Stimulated activated CD8-positive, alpha-beta memory T cell treated with anti-CD3 and anti-CD28 coated beads, Interleukin-15, amount 100 ng/mL, for 4 hours (primary cell): ENCODE results near the gene ASMTL.
"Not testable (repeated sequence)": the region's sequence is repeated elsewhere in the genome, so short reads cannot be mapped to it uniquely, and the experiment has no call there.

Experiments used
- DNase-seq, 2 donors: peaks; one replicate each; pipeline ENCODE4 v3.0.0-alpha.2; 2020; ENCODE audit warnings: low read depth in 2 of 2

Gene ASMTL

GRCh38 chrX:1387141-1387776, 65.5 kb downstream of the ASMTL start:
- DNase-seq, result no peak

DNA sequence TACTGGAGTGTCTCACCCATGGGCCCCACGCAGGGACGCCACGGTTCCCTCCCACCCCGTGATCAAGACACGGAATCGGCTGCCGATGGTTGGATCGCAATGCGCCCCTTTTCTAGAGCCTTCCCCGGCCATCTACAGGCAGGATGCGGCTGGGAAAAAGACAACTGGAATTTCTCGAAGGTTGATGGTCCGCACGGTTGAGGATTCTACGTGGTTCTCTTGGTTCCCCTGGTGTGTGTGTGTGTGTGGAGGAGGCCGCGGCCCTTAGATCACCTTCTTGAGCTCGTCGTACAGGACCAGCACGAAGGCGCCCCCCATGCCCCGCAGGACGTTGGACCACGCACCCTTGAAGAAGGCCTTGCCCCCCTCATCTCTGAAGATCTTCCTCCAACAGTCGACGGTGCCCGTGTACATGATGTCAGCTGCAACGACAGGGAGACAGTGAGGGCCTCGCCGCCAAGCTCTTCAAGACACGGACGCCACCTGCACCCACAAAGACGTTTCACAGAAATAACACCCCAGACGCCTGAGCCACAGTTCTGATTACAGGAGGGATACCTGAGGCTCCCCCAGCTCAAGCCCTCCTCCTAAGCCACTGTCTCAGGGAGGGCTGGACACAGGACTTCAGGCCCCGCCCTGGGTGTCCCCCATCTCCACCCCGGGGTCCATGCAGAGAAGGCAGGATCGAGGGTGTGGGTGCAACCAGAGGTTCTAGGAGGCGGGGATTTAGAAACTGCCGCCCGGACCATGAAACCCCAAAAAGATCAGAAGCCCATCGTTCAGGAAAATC, 66.2 kb downstream of the ASMTL start:
- DNase-seq, result no peak

- DNase-seq, result no peak
Measured at GRCh38 chrX:1385253-1386223, 67.2 kb downstream of the ASMTL start.

- DNase-seq, result no peak
Measured at GRCh38 chrX:1384658-1385252, 68.0 kb downstream of the ASMTL start.

GRCh38 chrX:1380672-1381233, 72.0 kb downstream of the ASMTL start:
- no peak for DNase-seq

DNA sequence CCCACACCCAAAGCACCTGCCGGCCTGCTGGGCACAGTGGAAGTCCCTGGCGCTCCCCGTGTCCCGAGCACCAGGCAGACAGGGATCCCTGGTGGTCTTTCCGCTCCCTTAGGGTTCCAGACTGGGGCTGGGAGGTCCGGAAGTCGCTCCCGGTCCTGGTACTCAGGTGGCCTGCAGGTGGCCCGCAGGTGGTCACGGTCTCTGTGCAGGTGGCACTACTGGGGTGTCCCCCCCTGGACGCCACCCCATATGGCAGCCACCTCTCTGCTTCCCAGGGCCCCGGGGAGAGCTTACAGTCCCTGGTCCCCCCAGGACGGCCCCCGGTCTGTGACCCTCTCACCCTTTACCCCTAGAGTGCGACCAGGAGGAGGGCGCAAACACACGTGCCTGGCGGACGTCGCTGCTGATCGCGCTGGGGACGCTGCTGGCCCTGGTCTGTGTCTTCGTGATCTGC, 74.4 kb downstream of the ASMTL start:
- DNase-seq, result no peak

GRCh38 chrX:1368385-1368698, 84.4 kb downstream of the ASMTL start:
- no peak for DNase-seq

DNA sequence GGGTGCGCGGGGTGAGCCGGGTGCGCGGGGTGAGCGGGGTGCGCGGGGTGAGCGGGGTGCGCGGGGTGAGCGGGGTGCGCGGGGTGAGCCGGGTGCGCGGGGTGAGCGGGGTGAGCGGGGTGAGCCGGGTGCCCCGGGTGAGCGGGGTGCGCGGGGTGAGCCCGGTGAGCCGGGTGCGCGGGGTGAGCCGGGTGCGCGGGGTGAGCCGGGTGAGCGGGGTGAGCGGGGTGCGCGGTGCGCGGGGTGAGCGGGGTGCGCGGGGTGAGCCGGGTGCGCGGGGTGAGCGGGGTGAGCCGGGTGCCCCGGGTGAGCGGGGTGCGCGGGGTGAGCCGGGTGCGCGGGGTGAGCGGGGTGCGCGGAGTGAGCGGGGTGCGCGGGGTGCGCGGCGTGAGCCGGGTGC, 86.3 kb downstream of the ASMTL start:
- not testable (repeated sequence) for DNase-seq

GRCh38 chrX:1361910-1362309, 90.8 kb downstream of the ASMTL start:
- DNase-seq, result no peak

DNA sequence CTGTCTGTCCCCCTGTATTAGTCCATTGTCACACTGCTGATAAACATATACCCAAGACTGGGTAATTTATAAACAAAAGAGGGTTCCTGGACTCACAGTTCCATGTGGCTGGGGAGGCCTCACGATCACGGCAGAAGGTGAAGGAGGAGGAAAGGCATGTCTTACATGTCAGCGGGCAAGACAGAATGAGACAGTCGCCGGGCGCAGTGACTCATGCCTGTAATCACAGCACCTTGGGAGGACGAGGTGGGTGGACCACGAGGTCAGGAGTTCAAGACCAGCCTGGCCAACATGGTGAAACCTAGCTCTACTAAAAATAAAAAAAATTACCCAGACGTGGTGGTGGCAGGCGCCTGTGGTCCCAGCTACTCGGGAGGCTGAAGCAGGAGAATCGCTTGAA, 91.4 kb downstream of the ASMTL start:
- DNase-seq, result no peak

DNA sequence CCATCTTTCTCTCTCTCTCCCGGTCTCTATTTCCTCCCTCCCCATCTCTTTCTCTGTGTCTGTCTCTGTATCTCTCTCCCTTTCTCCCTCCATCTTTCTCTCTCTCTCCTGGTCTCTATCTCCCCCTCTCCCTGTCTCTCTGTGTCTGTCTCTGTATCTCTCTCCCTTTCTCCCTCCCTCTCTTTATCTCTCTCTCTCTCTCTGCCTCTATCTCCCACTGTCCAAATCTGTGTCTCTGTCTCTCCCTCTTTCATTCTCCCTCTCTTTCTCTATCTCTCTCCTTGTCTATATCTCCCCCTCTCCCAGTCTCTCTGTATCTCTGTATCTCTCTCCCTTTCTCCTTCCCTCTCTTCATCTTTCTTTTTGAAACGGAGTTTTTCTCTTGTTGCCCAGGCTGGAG, 92.5 kb downstream of the ASMTL start:
- no peak for DNase-seq

GRCh38 chrX:1359477-1359873, 93.2 kb downstream of the ASMTL start:
- no peak for DNase-seq

DNA sequence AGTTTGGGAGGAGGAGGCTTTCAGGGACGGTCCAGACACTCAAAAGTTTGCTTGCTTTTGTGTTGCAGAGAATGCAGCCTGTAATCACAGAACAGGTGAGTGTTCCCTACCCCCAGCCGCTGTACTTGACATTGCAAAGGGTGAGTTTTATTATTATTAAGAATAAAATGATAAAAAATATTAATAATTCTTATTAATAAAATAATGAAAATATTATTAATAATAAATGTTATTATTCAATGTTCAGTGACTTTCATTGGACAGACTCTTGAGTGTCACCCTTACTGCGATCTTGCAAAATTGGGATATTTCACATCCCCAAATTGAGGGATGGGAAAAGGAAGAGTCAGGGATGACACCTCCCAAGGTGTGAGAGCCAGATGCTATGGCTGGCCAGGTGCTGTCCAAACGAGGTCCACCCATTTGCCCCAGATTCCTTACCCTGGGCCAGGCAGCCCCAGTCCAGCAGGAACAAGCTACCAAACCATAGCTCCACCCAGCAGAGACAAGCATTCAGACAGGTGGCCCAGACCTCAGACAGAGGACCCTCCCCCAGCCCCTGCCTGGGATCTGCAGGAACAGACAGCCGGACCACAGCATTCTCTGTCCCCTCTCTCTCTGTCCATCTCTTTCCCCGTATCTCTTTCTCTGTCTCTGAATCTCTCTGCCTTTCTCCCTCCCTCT, 93.8 kb downstream of the ASMTL start:
- DNase-seq, result no peak

- DNase-seq, result no peak
Measured at GRCh38 chrX:1357993-1358392, 94.7 kb downstream of the ASMTL start.

DNA sequence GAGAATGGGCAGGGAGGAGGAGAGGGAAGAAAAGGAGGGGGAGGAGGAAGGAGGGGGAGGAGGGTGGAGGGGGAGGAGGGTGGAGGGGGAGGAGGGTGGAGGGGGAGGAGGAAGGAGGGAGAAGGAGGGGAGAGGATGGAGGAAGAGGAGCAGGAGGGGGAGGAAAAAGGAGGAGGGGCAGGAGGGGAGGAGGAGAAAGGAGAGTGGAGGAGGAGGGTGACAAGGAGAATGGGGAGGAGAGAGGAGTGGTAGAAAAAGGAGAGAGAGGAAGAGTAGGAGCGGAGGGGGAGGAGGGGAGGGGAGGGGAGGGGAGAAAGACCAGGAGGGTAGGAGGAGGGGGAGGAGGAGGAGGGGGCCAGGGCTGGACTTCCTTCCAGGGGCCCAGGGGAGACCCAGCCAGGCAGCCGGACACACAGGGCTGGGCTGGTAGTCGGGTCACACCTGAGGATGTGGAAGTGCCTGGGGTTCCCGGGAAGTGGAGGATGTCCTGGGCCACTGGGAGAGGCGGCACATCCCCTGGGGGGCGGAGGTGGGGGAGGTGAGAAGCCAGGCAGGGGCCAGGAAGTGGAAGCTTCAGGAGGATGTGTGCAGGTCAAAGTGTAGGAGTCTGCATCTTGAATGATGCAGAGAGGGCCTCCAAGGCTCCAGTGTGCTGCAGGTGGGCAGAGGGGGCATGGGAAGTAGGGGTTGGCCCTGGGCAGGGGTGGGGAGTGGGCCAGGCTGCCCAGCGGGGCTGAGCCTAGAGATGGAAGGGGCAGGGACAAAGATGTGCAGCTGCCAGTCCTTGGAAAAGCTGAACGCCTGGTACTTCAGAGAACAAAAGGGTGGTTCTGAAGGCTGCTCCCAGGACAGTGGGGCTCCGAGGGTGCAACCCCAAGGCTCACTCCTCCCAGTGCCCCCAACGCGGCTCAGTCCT, 97.3 kb downstream of the ASMTL start:
- DNase-seq, result no peak

DNA sequence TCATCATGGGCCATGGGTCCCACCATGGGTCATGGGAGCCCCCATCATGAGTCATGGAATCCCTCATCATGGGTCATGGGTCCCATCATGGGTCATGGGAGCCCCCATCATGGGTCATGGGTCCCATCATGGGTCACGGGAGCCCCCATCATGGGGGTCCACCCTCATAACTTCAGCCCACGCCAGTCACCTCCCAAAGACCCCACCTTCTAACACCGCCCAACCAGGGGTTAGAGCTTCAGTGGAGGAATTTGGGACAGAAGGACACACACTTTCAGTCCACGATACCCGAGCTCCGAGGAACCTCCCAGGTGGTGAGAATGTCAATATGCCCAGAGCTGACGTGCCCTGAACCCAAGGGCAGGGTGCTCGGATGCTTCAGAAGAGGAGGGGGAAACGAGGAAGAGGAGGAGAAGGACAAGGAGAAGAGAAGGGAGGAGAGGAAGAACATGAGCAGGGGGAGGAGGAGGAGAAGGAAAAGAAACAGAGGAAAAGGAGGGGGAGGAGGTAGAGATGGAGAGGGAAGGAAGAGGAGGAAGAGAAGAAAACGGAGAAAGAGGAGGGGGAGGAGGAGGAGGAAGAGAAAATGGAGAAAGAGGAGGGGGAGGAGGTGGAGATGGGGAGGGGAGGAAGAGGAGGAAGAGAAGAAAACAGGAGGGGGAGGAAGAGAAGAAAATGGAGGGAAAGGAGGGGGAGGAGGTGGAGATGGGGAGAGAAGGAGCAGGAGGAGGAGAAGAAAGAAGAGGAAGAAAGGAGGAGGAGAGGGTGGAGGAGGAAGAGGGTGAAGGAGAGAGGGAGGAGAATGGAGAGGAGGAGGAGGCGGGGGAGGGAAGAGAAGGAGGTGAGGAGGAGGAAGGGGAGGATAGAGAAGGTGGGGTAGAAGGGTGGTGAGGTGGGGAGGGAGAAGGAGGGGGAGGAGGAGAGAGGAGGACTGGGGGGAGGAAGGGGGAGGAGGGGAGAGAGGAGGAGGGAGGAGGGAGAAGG, 98.4 kb downstream of the ASMTL start:
- DNase-seq, result no peak
